ENCODE results near the gene NOP14. TPM values are rescaled to one million over a fixed set of nuclear protein-coding genes. Genes with fewer than 3 reads are reported as not detected.
A peak's percentile ranks its signal among the peaks of the same experiment; 100 is the strongest.
"Not testable (repeated sequence)": the region's sequence is repeated elsewhere in the genome, so short reads cannot be mapped to it uniquely, and the experiment has no call there.

Gene NOP14
- total RNA-seq, 6 experiments from 2014 or later: 16.1 to 24.7 (median 19.5) TPM

GRCh38 chr4:2947926-2948325 lies 15.3 kb downstream of the NOP14 start:
- TF ChIP-seq POLR2A (IDR thresholded peaks at IDR 0.05) (no peak), CTCF (IDR thresholded peaks at IDR 0.05) (no peak)
- H3K4me1 ChIP-seq: peaks cover 0 to 38% (median 19%) of the 10 kb centered on the region in 4 donors
- peak; percentile 59 to 82 (median 78) for ATAC-seq
- H3K9me3 ChIP-seq: no peaks in the 10 kb centered on the region
- peak overlapping the region in 2 of 3 donors; percentile 71 to 76 for H3K27ac ChIP-seq
- no peaks in the 10 kb centered on the region for H3K27me3 ChIP-seq
- 53% methylated on average over 8 of the region's 11 CpGs for WGBS (ENCODE audit: insufficient coverage, low coverage, low lambda C conversion rate, missing lambda C conversion rate)
- intact Hi-C loops (cut with DNase I): no loop called here
- DNase-seq: peak in 2 of 3 donors; percentile 92 to 93
- H3K4me3 ChIP-seq: no peak overlapping the region
- peaks cover 12 to 80% (median 42%) of the 10 kb centered on the region in 4 donors for H3K36me3 ChIP-seq

- H3K4me1 ChIP-seq: peaks cover 0 to 29% (median 14%) of the 10 kb centered on the region in 4 donors
- no peaks in the 10 kb centered on the region for H3K27me3 ChIP-seq
- intact Hi-C loops (cut with DNase I): no loop called here
- ATAC-seq: peak; percentile 65 to 81 (median 75)
- H3K9me3 ChIP-seq: no peaks in the 10 kb centered on the region
- 52% methylated on average over 8 of the region's 19 CpGs for WGBS (ENCODE audit: insufficient coverage, low coverage, low lambda C conversion rate, missing lambda C conversion rate)
- no peak for TF ChIP-seq CTCF (IDR thresholded peaks at IDR 0.05)
- TF ChIP-seq POLR2A (IDR thresholded peaks at IDR 0.05): no peak
- peaks cover 12 to 79% (median 47%) of the 10 kb centered on the region in 4 donors for H3K36me3 ChIP-seq
- H3K27ac ChIP-seq: peak overlapping the region in 2 of 3 donors; percentile 71 to 76
- H3K4me3 ChIP-seq: no peak overlapping the region
- DNase-seq: peak; percentile 75 to 92 (median 88)
These were observed 16.2 kb downstream of the NOP14 start for GRCh38 chr4:2946812-2947600.

- ATAC-seq; H3K9me3 ChIP-seq; H3K27me3 ChIP-seq; H3K4me3 ChIP-seq; intact Hi-C loops (cut with DNase I): not testable (repeated sequence)
- H3K36me3 ChIP-seq: peaks cover 6 to 79% (median 44%) of the 10 kb centered on the region in 4 donors
- 90% methylated on average over 22 of the region's 30 CpGs for WGBS (ENCODE audit: insufficient coverage, low coverage, low lambda C conversion rate, missing lambda C conversion rate)
- peak overlapping the region in 1 of 3 donors; percentile 76 for H3K27ac ChIP-seq
- peaks cover 0 to 28% (median 13%) of the 10 kb centered on the region in 4 donors for H3K4me1 ChIP-seq
- DNase-seq: peak in 1 of 3 donors; percentile 28
These were observed 17.3 kb downstream of the NOP14 start for GRCh38 chr4:2945619-2946604.

- Histone ChIP-seq H3K27ac (no peak overlapping the region), H3K4me3 (no peak overlapping the region), H3K4me1 (peaks cover 0 to 28% (median 13%) of the 10 kb centered on the region in 4 donors), H3K36me3 (peaks cover 6 to 79% (median 45%) of the 10 kb centered on the region in 4 donors), H3K27me3 (no peaks in the 10 kb centered on the region), H3K9me3 (no peaks in the 10 kb centered on the region)
- ATAC-seq: no peak
- TF ChIP-seq CTCF (IDR thresholded peaks at IDR 0.05): no peak
- no peak for TF ChIP-seq POLR2A (IDR thresholded peaks at IDR 0.05)
- peak; percentile 19 to 40 (median 31) for DNase-seq
- WGBS (ENCODE audit: insufficient coverage, low coverage, low lambda C conversion rate, missing lambda C conversion rate): 81% methylated on average over 16 of the region's 30 CpGs
- intact Hi-C loops (cut with DNase I): no loop called here
These were observed 18.4 kb downstream of the NOP14 start for GRCh38 chr4:2944586-2945526.
